ENCODE measurements around the gene UBA7. TPM values are rescaled to one million over a fixed set of nuclear protein-coding genes. Genes with fewer than 3 reads are reported as not detected.

Gene UBA7
- total and polyA plus RNA-seq, 2 donors from 2014 or later: 29.8 to 102 TPM

GRCh38 chr3:49807431-49808114 lies 6.2 kb downstream of the UBA7 start:
- H3K27ac ChIP-seq (ENCODE audit: low read depth in 2 of 2, low read length in 2 of 2): peak overlapping the region in 1 of 2 donors; percentile 57
- H3K9me3 ChIP-seq (ENCODE audit: control insufficient read depth in 2 of 3, insufficient read depth in 1 of 3, low read length in 3 of 3): no peaks in the 10 kb centered on the region
- intact Hi-C loops (cut with DNase I): no loop called here
- TF ChIP-seq CTCF (IDR thresholded peaks at IDR 0.05; ENCODE audit: borderline replicate concordance, extremely low read depth, insufficient read depth): no peak
- peaks cover 0 to 13% (median 6%) of the 10 kb centered on the region in 3 donors for H3K36me3 ChIP-seq (ENCODE audit: control insufficient read depth in 2 of 3, insufficient read depth in 3 of 3, low read length in 3 of 3)
- peaks cover 4 to 63% (median 4%) of the 10 kb centered on the region in 3 donors for H3K4me1 ChIP-seq (ENCODE audit: control insufficient read depth in 2 of 3, insufficient read depth in 2 of 3, low read depth in 1 of 3, low read length in 3 of 3)
- no peak overlapping the region for H3K4me3 ChIP-seq (ENCODE audit: low read length in 3 of 3)
- DNase-seq (peak in 4 of 5 donors; percentile 65 to 89 (median 67)), FAIRE-seq (no peak)
- no peak overlapping the region for H3K9ac ChIP-seq (ENCODE audit: low read length in 3 of 3)
- H3K27me3 ChIP-seq (ENCODE audit: control insufficient read depth, insufficient read depth, low read length): no peaks in the 10 kb centered on the region

- Histone ChIP-seq H3K36me3 (ENCODE audit: control insufficient read depth in 2 of 3, insufficient read depth in 3 of 3, low read length in 3 of 3) (peaks cover 0 to 13% (median 4%) of the 10 kb centered on the region in 3 donors), H3K9me3 (ENCODE audit: control insufficient read depth in 2 of 3, insufficient read depth in 1 of 3, low read length in 3 of 3) (no peaks in the 10 kb centered on the region), H3K27me3 (ENCODE audit: control insufficient read depth, insufficient read depth, low read length) (no peaks in the 10 kb centered on the region), H3K4me1 (ENCODE audit: control insufficient read depth in 2 of 3, insufficient read depth in 2 of 3, low read depth in 1 of 3, low read length in 3 of 3) (peaks cover 4 to 59% (median 4%) of the 10 kb centered on the region in 3 donors), H3K9ac (ENCODE audit: low read length in 3 of 3) (no peak overlapping the region), H3K27ac (ENCODE audit: low read depth in 2 of 2, low read length in 2 of 2) (no peak overlapping the region), H3K4me3 (ENCODE audit: low read length in 3 of 3) (no peak overlapping the region)
- DNase-seq (no peak), FAIRE-seq (no peak)
- intact Hi-C loops (cut with DNase I): no loop called here
- no peak for TF ChIP-seq CTCF (IDR thresholded peaks at IDR 0.05; ENCODE audit: borderline replicate concordance, extremely low read depth, insufficient read depth)
Observed at GRCh38 chr3:49806850-49807249, 6.9 kb downstream of the UBA7 start.

- peak; percentile 83 to 96 (median 86) for DNase-seq
- TF ChIP-seq CTCF (IDR thresholded peaks at IDR 0.05; ENCODE audit: borderline replicate concordance, extremely low read depth, insufficient read depth): no peak
- peak overlapping the region in 1 of 3 donors; percentile 12 for H3K9ac ChIP-seq (ENCODE audit: low read length in 3 of 3)
- intact Hi-C loops (cut with DNase I): no loop called here
- peaks cover 4 to 52% (median 4%) of the 10 kb centered on the region in 3 donors for H3K4me1 ChIP-seq (ENCODE audit: control insufficient read depth in 2 of 3, insufficient read depth in 2 of 3, low read depth in 1 of 3, low read length in 3 of 3)
- no peaks in the 10 kb centered on the region for H3K9me3 ChIP-seq (ENCODE audit: control insufficient read depth in 2 of 3, insufficient read depth in 1 of 3, low read length in 3 of 3)
- peak overlapping the region in 1 of 3 donors; percentile 32 for H3K4me3 ChIP-seq (ENCODE audit: low read length in 3 of 3)
- peak overlapping the region; percentile 86 to 95 for H3K27ac ChIP-seq (ENCODE audit: low read depth in 2 of 2, low read length in 2 of 2)
- peaks cover 0 to 13% (median 3%) of the 10 kb centered on the region in 3 donors for H3K36me3 ChIP-seq (ENCODE audit: control insufficient read depth in 2 of 3, insufficient read depth in 3 of 3, low read length in 3 of 3)
- no peak for FAIRE-seq
- H3K27me3 ChIP-seq (ENCODE audit: control insufficient read depth, insufficient read depth, low read length): no peaks in the 10 kb centered on the region
Observed at GRCh38 chr3:49805897-49806701, 7.7 kb downstream of the UBA7 start.
